ENCODE results near the gene FCHO1.
"Not testable (repeated sequence)": the region's sequence is repeated elsewhere in the genome, so short reads cannot be mapped to it uniquely, and the experiment has no call there.

The FCHO1 gene

GRCh38 chr19:17770613-17771012 lies 19.3 kb downstream of the FCHO1 start:
- Histone ChIP-seq H3K4me3 (ENCODE audit: low read depth, low read length) (no peak overlapping the region), H3K27ac (no peak overlapping the region), H3K36me3 (peaks cover 9% of the 10 kb centered on the region), H3K9me3 (ENCODE audit: severe bottlenecking) (no peaks in the 10 kb centered on the region), H3K27me3 (ENCODE audit: insufficient read depth, low read depth, severe bottlenecking) (no peaks in the 10 kb centered on the region)
- no peak for DNase-seq
- no peak for TF ChIP-seq CTCF (IDR thresholded peaks at IDR 0.05; ENCODE audit: low read depth, low read length)

GRCh38 chr19:17772172-17772571 lies 20.9 kb downstream of the FCHO1 start:
- H3K27ac ChIP-seq, result no peak overlapping the region
- H3K4me3 ChIP-seq (ENCODE audit: low read depth, low read length), result no peak overlapping the region
- no peak for TF ChIP-seq CTCF (IDR thresholded peaks at IDR 0.05; ENCODE audit: low read depth, low read length)
- no peaks in the 10 kb centered on the region for H3K9me3 ChIP-seq (ENCODE audit: severe bottlenecking)
- no peaks in the 10 kb centered on the region for H3K27me3 ChIP-seq (ENCODE audit: insufficient read depth, low read depth, severe bottlenecking)
- DNase-seq, result no peak
- peaks cover 9% of the 10 kb centered on the region for H3K36me3 ChIP-seq

- Histone ChIP-seq H3K36me3 (peaks cover 7% of the 10 kb centered on the region), H3K9me3 (ENCODE audit: severe bottlenecking) (no peaks in the 10 kb centered on the region), H3K27ac (no peak overlapping the region), H3K4me3 (ENCODE audit: low read depth, low read length) (no peak overlapping the region), H3K27me3 (ENCODE audit: insufficient read depth, low read depth, severe bottlenecking) (no peaks in the 10 kb centered on the region)
- DNase-seq, result peak; percentile 37
- TF ChIP-seq CTCF (IDR thresholded peaks at IDR 0.05; ENCODE audit: low read depth, low read length), result peak; percentile 58
Observed at GRCh38 chr19:17775245-17775927, 24.1 kb downstream of the FCHO1 start.

- no peak for DNase-seq
- Histone ChIP-seq H3K27ac (no peak overlapping the region), H3K4me3 (ENCODE audit: low read depth, low read length) (no peak overlapping the region), H3K36me3 (peaks cover 7% of the 10 kb centered on the region), H3K9me3 (ENCODE audit: severe bottlenecking) (no peaks in the 10 kb centered on the region), H3K27me3 (ENCODE audit: insufficient read depth, low read depth, severe bottlenecking) (no peaks in the 10 kb centered on the region)
- TF ChIP-seq CTCF (IDR thresholded peaks at IDR 0.05; ENCODE audit: low read depth, low read length), result no peak
Observed at GRCh38 chr19:17775991-17776803, 24.9 kb downstream of the FCHO1 start.

- H3K9me3 ChIP-seq (ENCODE audit: severe bottlenecking); H3K4me3 ChIP-seq (ENCODE audit: low read depth, low read length); DNase-seq; H3K27me3 ChIP-seq (ENCODE audit: insufficient read depth, low read depth, severe bottlenecking); H3K27ac ChIP-seq; H3K36me3 ChIP-seq: not testable (repeated sequence)
Observed at GRCh38 chr19:17777840-17778239, 26.6 kb downstream of the FCHO1 start.

GRCh38 chr19:17778251-17778967 lies 27.1 kb downstream of the FCHO1 start:
- no peaks in the 10 kb centered on the region for H3K9me3 ChIP-seq (ENCODE audit: severe bottlenecking)
- no peaks in the 10 kb centered on the region for H3K27me3 ChIP-seq (ENCODE audit: insufficient read depth, low read depth, severe bottlenecking)
- DNase-seq, result peak; percentile 54
- H3K27ac ChIP-seq, result no peak overlapping the region
- no peak for TF ChIP-seq CTCF (IDR thresholded peaks at IDR 0.05; ENCODE audit: low read depth, low read length)
- H3K4me3 ChIP-seq (ENCODE audit: low read depth, low read length), result no peak overlapping the region
- no peaks in the 10 kb centered on the region for H3K36me3 ChIP-seq

Data from WERI-Rb-1 (cell line).